NCI-H2107 treated with DMSO at 0.1 percent for 48 hours (cell line): ENCODE measurements around the gene IZUMO4.
"Not testable (repeated sequence)": the region's sequence is repeated elsewhere in the genome, so short reads cannot be mapped to it uniquely, and the experiment has no call there.

Source experiments
- DNase-seq: peaks from one replicate; lab custom pipeline; 2025; ENCODE audit not compliant: unreplicated experiment; lab: John Stamatoyannopoulos, UW

The IZUMO4 gene

DNA sequence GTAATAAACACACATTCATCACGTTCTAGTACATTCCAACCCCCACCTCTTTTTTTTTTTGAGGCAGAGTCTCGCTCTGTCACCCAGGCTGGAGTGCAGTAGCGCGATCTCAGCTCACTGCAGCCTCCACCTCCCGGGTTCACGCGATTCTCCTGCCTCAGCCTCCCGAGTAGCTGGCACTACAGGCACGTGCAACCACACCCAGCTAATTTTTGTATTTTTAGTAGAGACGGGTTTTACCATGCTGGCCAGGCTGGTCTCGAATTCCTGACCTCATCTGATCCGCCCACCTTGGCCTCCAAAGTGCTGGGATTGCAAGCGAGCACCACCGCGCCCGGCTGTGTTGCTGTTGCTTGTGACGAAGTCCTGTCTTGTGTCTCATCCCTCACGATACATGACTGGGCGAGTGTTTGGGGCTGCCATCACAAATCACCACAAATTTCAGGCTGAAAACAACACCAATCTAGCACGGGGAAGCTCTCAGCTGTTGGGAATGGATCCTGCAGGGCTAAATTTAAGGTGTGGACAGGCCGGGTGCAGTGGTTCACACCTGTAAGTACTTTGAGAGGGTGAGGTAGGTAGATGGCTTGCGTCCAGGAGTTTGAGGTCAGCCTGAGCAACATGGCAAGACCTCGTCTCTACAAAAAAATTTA lies 16.3 kb upstream of the IZUMO4 start:
- DNase-seq: no peak

- no peak for DNase-seq
Measured at GRCh38 chr19:2081873-2082810, 14.6 kb upstream of the IZUMO4 start.

- peak; percentile 51 for DNase-seq
Measured at GRCh38 chr19:2083174-2083854, 13.4 kb upstream of the IZUMO4 start.

- DNase-seq: no peak
Measured at GRCh38 chr19:2084993-2085720, 11.6 kb upstream of the IZUMO4 start.

- not testable (repeated sequence) for DNase-seq
Measured at GRCh38 chr19:2086695-2087620, 9.8 kb upstream of the IZUMO4 start.

DNA sequence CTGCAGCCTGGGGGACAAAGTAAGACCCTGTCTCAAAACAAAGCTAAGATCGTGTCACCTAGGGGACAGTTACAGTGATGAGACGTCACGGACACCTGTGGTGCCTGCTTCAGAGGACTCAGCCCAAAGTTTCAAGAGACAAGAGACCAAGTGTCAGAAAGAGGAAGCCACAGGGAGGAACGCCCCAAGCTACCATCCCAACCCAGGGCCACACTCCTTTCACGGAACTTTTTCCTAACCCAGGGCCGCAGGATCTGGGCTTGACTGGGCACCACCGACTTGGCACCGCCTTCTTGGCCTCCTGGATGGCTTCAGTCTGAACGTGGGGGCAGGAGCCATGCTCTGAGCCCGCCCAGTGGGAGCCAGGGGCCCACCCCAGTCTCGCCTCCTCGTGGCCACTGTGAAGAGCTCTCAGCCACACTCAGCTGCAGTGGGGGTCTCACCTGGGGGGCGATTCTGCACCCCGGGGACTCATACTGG lies 9.1 kb upstream of the IZUMO4 start:
- DNase-seq: no peak

- no peak for DNase-seq
Measured at GRCh38 chr19:2089001-2089711, 7.6 kb upstream of the IZUMO4 start.

- DNase-seq: no peak
Measured at GRCh38 chr19:2089727-2090053, 7.0 kb upstream of the IZUMO4 start.

GRCh38 chr19:2091926-2092525 lies 4.7 kb upstream of the IZUMO4 start:
- DNase-seq: not testable (repeated sequence)

DNA sequence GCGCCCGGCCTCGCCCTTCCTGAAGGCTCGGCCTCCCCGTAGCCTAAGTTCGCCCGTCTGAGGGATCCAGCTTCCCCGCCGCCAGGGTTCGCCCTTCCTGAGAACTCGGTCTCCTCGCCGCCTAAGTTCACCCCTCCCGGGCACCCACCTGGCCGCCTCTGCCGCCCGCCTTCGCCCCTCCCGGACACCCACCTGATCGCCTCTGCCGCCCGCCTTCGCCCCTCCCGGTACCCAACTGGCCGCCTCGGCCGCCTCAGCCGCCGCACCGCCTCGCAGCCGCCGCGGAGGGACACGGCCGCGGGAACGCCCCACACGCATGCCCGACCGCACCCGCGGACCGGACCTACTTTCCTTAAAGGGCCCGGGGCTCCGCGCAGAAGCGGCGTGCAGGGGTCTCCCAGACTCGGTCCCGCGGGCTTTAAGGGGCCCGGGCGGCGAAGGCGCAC lies 658 bp upstream of the IZUMO4 start, which contains the start of gene MOB3A:
MOB3A (minus strand) TSS at position 293 of the 446 bp plus-strand sequence. CDS start 17,766 bp downstream, outside the sequence.
- DNase-seq: peak; percentile 57

DNA sequence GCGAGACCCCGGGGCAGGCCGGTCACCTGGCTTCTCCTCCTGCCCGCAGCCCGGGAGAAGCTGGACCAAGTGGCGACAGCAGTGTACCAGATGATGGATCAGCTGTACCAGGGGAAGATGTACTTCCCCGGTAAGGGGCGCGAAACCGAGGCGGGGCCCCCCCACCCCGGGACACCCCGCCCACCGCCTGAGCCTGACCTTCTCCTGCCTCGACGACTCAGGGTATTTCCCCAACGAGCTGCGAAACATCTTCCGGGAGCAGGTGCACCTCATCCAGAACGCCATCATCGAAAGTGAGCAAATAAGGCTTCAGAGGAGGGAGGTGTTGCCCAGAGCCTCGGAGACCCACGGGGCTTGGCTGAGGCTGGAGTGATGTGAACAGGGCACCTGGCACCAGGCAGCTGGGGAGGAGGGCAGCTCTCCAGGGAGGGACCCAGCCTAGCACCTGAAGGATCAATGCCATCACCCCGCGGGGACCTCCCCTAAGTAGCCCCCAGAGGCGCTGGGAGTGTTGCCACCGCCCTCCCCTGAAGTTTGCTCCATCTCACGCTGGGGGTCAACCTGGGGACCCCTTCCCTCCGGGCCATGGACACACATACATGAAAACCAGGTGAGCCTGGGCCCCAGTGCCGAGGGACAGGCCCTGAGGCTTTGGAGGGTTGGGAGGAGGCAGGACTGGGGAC lies 629 bp downstream of the IZUMO4 start:
- peak; percentile 34 for DNase-seq

GRCh38 chr19:2097886-2098327 lies 1.2 kb downstream of the IZUMO4 start:
- DNase-seq: no peak

- no peak for DNase-seq
Measured at GRCh38 chr19:2099054-2099501, 2.4 kb downstream of the IZUMO4 start.

DNA sequence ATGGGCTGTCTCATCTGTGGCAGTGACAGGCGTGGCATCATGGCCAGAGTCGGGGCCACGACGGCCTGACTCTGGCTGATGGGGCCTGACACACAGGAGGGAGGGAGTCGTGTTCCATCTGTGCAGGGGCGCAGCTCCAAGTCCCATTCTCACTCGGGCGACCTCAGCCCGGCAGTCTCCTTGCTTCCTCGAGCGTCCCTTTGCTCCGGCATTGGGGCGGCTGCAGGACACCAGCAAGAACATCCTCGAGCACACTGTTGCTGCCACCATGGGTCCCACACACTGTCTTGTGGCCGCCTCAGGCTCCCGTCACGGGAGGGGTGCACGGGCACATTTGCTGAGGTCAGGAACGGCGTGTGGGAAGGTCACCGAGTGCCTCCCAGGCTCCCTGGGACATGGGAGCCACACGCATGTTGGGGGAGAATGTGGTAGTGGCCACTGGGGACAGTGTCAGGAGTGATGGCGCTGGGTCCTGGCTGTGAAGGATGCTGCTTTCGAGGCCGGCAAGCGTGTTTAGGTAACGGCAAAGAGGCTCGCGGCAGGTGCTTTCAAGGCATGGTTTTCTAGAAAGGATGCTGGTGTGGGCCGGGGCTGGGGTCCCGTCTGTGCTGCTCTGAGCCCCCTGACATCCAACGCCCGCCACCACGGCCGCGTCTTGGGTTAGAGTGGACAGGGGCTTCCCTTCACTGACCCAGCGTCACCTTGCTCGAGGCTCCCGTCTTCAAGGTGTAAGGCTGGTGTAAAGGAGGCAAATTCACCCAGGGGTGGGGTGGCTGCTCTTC lies 3.4 kb downstream of the IZUMO4 start:
- no peak for DNase-seq

DNA sequence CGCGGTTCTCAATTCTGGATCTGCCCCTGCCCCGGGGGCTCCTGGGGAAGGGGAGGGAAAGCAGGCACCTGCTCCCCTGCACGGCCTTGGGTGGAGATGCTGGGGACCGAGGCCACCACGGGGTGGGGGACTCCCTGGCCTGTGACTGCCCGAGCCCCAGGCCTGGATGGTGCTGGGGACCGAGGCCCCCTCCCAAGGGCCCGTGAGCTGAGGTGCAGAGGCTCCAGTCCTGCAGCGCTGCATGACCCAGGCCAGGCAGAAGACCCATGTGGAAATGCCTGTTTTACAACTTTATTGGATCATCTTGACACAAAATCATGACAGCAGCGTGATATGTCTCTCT lies 4.0 kb downstream of the IZUMO4 start:
- DNase-seq: no peak

DNA sequence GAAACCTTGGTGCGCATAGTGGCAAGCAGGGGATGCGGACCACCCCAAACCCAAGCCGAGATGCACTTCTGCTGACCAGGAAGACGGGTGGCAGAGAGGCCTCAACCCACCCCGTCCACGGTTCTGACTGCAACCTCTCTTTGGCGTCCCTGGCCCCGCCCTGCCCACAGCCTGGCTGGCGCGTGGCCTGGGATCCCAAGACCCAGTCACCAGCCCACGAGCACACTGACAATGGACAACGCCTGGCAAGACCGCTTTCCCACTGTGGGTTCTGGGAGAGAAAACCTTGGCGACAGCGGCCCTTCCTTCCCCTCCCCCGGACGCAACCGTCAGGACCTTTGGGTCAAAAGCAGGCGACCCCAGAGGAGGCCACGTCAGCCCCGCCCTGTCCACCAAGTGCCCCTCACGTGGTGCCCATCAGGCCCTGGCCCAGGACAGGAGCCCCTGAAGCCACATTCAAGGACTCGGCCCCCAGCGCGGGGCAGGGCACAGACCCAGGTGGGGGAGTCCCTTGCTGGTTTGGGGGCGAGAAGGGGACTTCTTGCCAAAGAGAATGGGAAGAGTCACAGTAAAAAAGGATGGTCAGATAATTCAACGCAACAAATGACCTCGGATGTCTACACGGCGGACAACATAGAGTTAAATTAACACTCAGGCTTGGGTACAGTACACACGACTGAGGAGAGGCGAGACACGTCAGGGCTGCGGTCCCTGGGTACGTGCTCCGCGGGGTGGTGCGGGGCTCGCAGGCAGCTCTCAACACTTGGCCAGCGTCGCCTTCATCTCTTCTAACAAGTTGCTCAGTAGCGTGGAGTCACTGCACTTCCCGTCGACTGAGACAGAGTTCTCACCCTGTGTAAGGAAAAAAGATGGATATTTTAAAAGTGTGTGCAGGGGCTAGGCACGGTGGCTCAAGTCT lies 5.0 kb downstream of the IZUMO4 start:
- DNase-seq: no peak
